HG02759 (cell line): ENCODE data around the gene ME3.

Source experiments
- ATAC-seq: cut with Tn5 transposase; IDR thresholded peaks from one replicate; pipeline ENCODE4 v1.9.1; 2021; ENCODE audit warnings: mild to moderate bottlenecking, moderate library complexity; ENCODE audit not compliant: unreplicated experiment

Gene ME3

GRCh38 chr11:86672007-86672621 lies at the start of gene ME3:
TSS of gene ME3 (minus strand) at chr11:86672616.
- no peak for ATAC-seq

GRCh38 chr11:86722006-86722405 lies 49.6 kb upstream of the ME3 start:
- no peak for ATAC-seq

DNA sequence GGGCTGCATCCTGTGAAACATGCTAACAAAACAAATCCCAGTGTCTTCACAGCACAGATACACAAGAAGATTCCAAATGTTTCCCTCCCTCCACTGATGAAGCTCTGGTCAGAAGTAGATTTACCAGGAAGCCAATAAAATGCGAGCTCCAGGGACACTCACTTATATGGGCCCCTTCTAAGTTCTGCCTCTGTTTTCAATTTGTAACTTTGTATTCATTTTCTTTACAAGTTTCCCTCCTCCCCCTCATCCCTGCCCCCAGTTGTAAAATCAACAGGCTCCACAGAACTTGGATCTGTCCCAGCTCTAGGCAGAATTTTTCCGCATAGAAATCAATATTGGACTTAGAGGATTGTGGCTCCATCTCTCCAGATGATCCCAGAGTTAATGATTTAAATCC lies 48.1 kb upstream of the ME3 start:
- no peak for ATAC-seq

DNA sequence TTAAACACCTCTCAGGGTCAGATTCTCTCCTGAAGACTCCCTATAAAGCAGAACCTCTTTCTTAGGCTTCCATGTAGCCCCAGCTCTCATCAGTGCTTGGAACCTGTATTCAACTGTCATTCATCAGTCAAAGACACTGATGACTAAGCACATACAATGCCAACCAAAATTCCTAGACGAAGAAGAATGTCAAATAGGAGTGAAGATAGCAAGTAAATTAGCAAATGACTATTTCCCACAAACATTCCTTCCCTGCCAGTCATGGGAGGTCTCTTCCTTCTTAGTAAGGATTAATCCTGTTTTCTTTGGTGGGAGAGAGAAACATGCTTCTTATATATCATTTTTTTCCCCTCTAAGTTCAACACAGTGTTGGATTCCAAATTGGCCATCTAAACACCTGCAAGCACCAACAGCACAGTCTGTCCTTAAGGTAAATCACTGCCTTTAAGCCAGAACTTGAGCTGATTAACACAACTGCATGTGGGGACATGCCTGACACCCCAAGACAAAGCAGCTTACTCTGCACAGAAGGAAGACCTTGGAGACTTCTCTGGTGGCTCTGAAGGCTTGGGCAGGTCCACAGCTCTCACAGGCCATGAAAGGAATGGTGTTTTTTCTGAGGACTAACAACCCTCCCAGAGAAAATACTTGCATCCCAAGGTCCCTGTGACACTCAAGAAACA lies 47.5 kb upstream of the ME3 start:
- no peak for ATAC-seq

DNA sequence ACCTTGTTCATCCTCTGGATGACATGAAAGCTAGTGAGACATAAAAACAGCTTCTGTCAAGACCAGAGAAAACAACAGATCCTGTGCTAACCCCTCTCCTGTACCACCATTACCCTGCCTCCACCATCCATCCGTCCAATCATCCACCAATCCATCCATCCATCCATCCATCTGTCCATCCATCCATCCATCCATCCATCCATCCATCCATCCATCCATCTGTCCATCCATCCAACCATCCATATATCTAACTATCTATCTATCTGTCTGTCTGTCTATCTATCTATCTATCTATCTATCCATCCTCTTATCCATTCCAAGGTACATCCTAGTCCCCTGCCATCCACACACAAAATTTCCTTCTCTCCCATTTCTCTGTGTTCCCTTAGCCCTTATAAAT lies 46.6 kb upstream of the ME3 start:
- ATAC-seq, result no peak

DNA sequence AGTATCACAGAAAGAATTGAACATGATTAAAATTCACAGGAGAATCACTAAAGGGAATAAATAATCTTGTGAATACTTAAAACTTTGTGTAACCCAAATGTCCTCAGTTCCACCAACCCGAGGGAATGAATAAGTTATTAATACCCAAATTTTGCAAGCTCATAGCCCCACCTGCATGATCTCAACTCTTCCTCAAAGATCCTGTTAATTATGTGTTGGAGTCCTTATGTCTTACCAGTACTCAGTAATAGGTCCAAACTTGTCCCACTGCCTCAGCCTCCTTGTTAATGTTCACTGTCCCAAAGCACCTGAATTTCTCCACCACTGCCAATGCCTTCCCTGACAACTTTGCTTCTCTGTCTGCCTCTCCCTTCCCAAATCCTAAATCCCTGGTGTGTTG lies 46.1 kb upstream of the ME3 start:
- ATAC-seq, result no peak

DNA sequence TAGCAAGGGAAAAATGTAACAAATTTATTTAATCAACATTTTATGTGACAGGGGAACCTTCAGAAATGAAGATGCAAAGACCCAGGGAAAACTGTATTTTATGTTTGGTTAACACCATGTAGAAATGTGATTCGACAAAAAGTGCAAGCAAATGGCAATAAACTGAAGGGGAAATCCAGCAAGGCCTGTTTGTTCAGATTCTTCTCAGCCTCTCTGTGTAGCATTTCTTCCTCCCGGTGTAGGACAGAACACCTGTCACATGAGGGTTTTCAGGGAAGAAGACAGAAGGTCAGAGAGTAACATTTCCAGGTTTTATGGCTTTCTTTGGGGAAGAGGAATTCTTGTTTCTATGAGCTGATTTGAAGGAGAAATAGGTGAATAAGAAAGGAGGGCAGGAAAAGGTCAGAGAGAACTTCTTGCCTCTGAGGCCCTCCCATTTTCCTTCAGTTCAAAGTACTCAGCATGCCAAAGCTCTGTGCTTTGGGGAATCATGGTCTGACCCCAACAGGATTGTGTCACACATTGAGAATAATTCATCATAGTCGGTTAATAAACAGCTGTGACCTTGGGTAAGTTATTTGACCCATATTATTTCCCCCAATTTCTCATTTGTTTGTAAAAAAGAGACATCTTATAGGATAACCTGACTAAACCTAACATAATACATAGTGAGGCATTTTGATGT lies 45.5 kb upstream of the ME3 start:
- no peak for ATAC-seq

GRCh38 chr11:86715611-86716010 lies 43.2 kb upstream of the ME3 start:
- no peak for ATAC-seq

DNA sequence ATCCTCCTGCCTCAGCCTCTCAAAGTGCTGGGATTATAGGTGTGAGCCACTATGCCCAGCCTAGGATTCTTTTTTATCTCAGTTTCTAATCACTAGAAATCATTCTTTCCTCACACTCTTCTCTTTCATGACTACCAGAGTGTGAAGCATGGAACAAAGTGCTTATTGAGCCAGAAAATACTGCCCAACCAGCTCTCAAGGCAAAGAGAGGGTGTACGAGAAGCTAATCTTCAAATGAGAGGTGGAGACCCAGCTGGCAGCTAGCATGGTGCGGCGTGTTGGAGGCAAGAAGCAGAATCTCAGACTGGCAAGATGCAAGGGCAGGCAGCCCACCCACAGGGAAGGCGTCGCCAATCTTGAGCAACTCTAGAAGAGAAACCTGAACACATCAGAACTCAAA lies 41.1 kb upstream of the ME3 start:
- no peak for ATAC-seq

DNA sequence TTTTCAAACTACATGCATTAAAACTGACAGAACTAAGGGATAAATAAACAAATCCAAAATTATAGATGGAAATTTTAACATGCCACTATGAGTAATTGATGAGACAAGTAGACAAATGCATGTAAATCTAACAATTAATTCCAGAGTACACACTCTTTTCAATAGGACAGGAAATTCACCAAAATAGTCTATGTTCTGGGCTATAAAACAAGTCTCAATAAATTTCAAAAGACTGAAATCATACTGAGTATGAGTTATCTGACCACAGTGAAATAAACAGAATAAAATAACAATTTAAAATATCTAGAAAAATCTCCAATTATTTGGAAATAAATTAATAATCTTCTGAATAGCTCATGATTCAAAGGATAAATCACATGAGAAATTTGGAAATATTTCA lies 38.5 kb upstream of the ME3 start:
- ATAC-seq, result no peak

DNA sequence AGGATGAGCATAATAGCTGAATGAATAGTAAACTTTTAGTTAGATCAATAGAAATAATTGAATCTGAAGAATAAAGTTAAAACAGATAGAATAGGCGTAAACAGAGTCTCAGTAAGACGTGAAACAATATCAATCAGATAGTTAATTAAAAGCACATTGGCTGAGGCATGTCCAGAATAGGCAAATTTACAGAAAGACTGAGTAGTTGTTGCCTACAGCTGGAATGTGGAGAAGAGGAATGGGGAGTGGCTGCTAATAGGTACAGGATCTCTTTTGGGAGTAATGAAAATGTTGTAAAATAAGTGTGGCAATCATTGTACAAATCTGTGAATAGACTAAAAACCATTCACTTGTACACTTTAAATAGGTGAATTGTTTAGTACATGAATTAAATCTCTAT lies 36.3 kb upstream of the ME3 start:
- no peak for ATAC-seq

DNA sequence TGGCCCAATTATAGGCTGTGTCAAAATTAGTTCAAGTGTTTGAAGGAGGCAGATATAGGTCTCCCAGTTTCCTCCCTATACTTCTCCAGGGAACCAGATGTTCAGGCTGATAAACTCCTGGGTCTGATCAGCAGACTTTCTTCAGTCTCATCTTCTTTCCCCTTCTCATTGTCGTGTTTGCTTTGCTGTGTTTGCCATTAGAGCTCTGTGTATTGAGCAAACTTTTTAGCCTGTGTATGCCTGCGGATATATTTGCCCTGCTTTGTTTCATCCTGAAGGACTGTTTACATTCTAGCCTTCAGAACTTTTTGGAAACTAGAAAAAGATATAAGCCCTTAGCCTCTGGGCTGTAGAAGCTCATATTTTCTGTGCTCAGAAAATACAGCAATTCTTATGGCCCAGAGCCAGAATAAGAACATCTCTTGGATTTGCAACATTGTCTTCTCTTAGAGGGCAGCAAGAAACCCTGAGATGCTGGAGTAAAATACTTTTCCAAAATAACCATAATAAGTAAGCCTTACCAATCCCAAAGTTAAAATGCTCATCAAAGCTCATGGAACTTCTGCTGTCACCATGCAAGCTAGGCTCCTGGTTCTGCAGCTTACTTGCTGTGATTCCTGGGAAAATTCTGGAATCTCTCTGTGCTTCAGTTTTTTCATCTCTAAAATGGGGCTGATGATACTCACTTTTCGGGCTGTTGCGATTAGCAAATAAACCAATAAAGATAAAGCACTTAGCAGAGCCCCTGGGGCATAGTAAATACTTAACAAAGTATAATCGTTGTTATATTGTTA lies 34.1 kb upstream of the ME3 start:
- no peak for ATAC-seq

GRCh38 chr11:86704710-86705109 lies 32.3 kb upstream of the ME3 start:
- ATAC-seq, result no peak

GRCh38 chr11:86703987-86704386 lies 31.6 kb upstream of the ME3 start:
- no peak for ATAC-seq

DNA sequence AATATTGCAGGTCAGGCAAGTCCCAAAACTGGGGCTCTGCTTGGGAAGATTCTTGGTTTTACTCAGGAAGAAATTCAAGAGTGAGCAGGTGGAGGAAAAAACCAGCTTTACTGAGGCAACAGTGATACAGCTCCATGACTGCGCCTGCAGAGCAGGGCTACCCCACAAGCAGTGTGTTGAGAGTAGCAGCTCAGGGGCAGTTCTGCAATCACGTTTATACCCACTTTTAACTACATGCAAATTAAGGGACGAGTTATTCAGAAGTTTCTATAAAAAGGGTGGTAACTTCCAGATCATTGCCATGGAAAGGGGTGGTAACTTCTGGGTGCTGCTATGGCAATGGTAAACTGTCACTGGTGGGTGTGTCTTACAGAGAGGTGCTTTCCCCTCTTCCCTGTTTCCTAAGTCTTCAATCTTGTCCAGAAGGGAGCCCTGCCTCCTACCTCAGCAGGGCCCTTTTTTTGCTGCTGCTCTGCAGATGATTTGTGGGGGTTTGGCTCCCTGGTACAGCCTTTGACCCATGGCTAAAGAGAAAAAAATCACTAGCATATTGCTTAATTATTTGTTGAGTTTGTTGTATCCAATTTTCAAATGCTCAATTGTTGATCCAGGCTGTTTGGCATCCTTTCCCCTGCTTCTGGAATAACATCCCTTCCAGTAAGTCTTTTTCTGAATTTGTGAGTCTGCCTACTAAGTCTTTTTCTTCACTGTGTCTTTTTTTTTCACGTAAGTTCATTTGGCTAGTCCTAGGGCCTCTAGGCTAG lies 30.0 kb upstream of the ME3 start:
- no peak for ATAC-seq

DNA sequence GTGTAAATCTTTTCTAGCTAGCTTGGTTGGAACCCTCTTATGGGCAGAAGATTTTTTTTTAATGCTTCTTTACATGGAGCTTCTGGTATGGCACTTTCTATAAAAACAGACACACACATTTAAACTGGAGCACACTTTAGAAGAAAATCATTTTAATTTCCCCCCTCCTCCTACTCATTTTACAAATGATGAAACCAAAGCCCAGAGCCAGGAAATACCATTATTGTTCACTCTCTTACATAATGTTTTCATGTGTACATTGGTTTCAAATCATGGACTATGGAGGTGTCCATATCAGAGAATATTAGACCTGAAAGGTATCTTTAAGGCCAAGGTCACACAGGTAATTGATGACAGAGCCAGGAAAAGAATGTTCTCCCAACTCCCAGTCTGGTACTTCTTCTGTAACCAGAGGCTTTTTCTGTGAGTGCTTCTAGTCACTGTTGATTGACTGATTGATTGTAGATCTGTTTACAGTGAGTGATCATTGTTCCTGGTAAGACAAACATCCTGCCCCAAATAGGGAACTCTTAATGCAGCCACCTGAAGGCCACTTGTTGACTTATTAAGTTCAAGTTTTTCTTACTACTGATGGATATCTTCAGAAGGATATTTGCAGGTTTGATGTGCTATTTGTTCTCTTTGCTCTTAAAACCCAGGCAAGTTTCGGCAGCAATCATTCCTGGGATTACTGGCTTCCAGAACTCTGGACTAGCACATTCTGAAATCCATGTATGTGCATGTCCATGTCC lies 26.8 kb upstream of the ME3 start:
- ATAC-seq, result no peak

- ATAC-seq, result no peak
Observed at GRCh38 chr11:86698639-86699038, 26.2 kb upstream of the ME3 start.

DNA sequence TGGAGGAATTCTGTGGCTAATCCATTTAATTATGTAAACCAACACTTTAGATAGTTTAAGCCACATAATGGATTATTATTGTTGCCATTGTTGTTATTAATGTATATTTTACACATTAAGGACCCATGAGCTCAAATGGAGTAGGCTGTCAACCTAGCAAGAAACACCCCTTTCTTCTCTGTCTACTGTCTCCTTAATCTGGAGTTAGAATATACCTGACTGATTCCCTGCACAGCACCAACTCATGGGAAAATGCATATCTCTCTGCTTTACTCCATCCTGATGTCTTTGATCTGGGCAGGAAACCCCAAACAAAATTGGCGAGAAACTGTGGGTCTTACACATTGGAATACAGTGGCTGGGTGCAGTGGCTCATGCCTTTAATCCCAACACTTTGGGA lies 24.0 kb upstream of the ME3 start:
- ATAC-seq, result no peak

- no peak for ATAC-seq
Observed at GRCh38 chr11:86696004-86696403, 23.6 kb upstream of the ME3 start.

DNA sequence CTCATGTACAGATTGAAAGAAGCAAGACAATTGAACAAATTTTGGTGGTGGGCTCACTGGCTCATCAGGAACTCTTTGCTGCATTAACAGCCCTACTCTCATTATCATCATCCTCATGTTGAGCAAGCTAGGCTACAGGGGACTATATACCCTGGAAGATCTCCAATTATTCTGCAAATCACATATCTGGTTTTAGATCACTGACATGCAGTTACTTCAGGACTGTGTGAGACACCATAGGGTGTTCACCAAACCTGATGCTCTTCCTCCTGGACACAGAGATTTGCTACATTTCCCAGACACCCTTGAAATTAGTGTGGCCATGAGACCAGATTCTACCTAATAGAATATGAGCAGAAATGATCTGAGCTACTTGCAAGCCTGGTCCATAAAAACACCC lies 23.0 kb upstream of the ME3 start:
- ATAC-seq, result no peak
